K562 (cell line): ENCODE results near the gene AZU1. TPM values are rescaled to one million over a fixed set of nuclear protein-coding genes. Genes with fewer than 3 reads are reported as not detected.

Source experiments
- ARID2 ChIP-seq: fragments of 450-650 bp; IDR thresholded peaks from 2 replicates; pipeline ENCODE4 v1.6.1; 2017; ENCODE audit warnings: antibody characterized with exemption, mild to moderate bottlenecking
- CREM ChIP-seq: IDR thresholded peaks from 2 replicates; pipeline ENCODE4 v1.6.1; 2014; ENCODE audit warnings: antibody characterized with exemption, low read depth
- FOXP1 ChIP-seq: sonication (generic); formaldehyde crosslinking; IDR thresholded peaks from 2 replicates; pipeline ENCODE4 v1.8.0; 2022; ENCODE audit warnings: mild to moderate bottlenecking, missing genetic modification reagents
- NR4A1 ChIP-seq, 2 experiments: fragments of 250-450 bp in 1 of 2; fragments of 450-650 bp in 1 of 2; sonication (Bioruptor Pico) in 1 of 2; IDR thresholded peaks; 2 replicates each; pipeline versions ENCODE4 v1.4.0 to v1.6.1; 2016 to 2020; ENCODE audit warnings: mild to moderate bottlenecking in 2 of 2, missing compliant biosample characterization in 1 of 2, missing genetic modification characterization in 1 of 2, moderate library complexity in 1 of 2
- POLR2A ChIP-seq: fragments of 450-650 bp; conservative IDR thresholded peaks from 2 replicates; pipeline ENCODE4 v1.6.1; 2016
- RAD51 ChIP-seq: fragments of 450-650 bp; IDR thresholded peaks from 2 replicates; pipeline ENCODE4 v1.7.1; 2016; ENCODE audit warnings: low read depth, mild to moderate bottlenecking, borderline replicate concordance
- SREBF1 ChIP-seq: fragments of 150-350 bp; IDR thresholded peaks from 2 replicates; pipeline ENCODE4 v1.6.1; 2014; ENCODE audit warnings: antibody characterized with exemption, low read depth, low read length, borderline replicate concordance
- ZFPM2 ChIP-seq: fragments of 250-450 bp; sonication (Bioruptor Pico); IDR thresholded peaks from 2 replicates; pipeline ENCODE4 v1.5.1; 2022; ENCODE audit warnings: mild to moderate bottlenecking
- ZNF316 ChIP-seq: fragments of 450-650 bp; IDR thresholded peaks from 2 replicates; pipeline ENCODE4 v1.6.1; 2016
- ZNF507 ChIP-seq: conservative IDR thresholded peaks from 2 replicates; pipeline ENCODE4 v1.6.1; 2017; ENCODE audit warnings: missing genetic modification characterization, missing compliant biosample characterization
- ZNF561 ChIP-seq: fragments of 450-650 bp; formaldehyde crosslinking; conservative IDR thresholded peaks from 2 replicates; pipeline ENCODE4 v1.4.0; 2020; ENCODE audit warnings: mild to moderate bottlenecking, moderate library complexity
- ZNF644 ChIP-seq: fragments of 200-800 bp; sonication (Bioruptor generic); IDR thresholded peaks from 2 replicates; pipeline ENCODE4 v1.6.1; 2016; ENCODE audit warnings: low read depth, missing genetic modification characterization, missing compliant biosample characterization
- ZNF830 ChIP-seq: fragments of 250-450 bp; sonication (Bioruptor Pico); IDR thresholded peaks from 2 replicates; pipeline ENCODE4 v1.5.0; 2021; ENCODE audit warnings: mild to moderate bottlenecking
- polyA plus RNA-seq, 8 experiments: library from polyadenylated mRNA; depleted of rRNA in 4 of 8; stranded (reverse) in 5 of 8; unstranded in 3 of 8; fragments of >200 nt; fragmentation: Nextera tagmentation in 2 of 8; fragmentation: Illumina TruSeq in 1 of 8; extraction: Ambion mirVana in 2 of 8; extraction: Trizol in 1 of 8; gene quantifications; 2 replicates each; pipeline versions ENCODE4 v1.2.1 to v1.2.3, GENCODE V29; 2011 to 2014; ENCODE audit warnings: inconsistent platforms in 1 of 8, missing spikeins in 1 of 8
- total RNA-seq, 7 experiments: library from RNA; depleted of rRNA in 6 of 7; stranded (reverse); fragments of >200 nt in 6 of 7; fragmentation: Illumina TruSeq in 2 of 7; extraction: Trizol in 2 of 7; gene quantifications; 2 replicates each; pipeline versions ENCODE4 v1.2.1 to v1.2.3, GENCODE V29; 2011 to 2021; ENCODE audit warnings: low replicate concordance in 1 of 7
- TF ChIP-seq, protein P1 (sequence below): fragments of 200-800 bp; sonication (Bioruptor generic); IDR thresholded peaks from 2 replicates; pipeline ENCODE4 v1.6.1; 2017; ENCODE audit warnings: missing genetic modification characterization, missing compliant biosample characterization
- TF ChIP-seq, protein P2 (sequence below), 2 experiments: fragments of 450-650 bp in 1 of 2; sonication (generic) in 1 of 2; formaldehyde crosslinking in 1 of 2; IDR thresholded peaks in 1 of 2; conservative IDR thresholded peaks in 1 of 2; 2 replicates each; pipeline versions ENCODE4 v1.6.1 to v1.8.1; 2016 to 2023; ENCODE audit warnings: mild to moderate bottlenecking in 2 of 2, moderate library complexity in 2 of 2, inconsistent platforms in 1 of 2, missing genetic modification reagents in 1 of 2

The AZU1 gene
- total and polyA plus RNA-seq, 9 of the 15 experiments (the other 6 are each of a cell fraction or from before 2014, with no cell fraction given): 0.29 to 1.9 (median 0.59) TPM; not detected in 3

DNA sequence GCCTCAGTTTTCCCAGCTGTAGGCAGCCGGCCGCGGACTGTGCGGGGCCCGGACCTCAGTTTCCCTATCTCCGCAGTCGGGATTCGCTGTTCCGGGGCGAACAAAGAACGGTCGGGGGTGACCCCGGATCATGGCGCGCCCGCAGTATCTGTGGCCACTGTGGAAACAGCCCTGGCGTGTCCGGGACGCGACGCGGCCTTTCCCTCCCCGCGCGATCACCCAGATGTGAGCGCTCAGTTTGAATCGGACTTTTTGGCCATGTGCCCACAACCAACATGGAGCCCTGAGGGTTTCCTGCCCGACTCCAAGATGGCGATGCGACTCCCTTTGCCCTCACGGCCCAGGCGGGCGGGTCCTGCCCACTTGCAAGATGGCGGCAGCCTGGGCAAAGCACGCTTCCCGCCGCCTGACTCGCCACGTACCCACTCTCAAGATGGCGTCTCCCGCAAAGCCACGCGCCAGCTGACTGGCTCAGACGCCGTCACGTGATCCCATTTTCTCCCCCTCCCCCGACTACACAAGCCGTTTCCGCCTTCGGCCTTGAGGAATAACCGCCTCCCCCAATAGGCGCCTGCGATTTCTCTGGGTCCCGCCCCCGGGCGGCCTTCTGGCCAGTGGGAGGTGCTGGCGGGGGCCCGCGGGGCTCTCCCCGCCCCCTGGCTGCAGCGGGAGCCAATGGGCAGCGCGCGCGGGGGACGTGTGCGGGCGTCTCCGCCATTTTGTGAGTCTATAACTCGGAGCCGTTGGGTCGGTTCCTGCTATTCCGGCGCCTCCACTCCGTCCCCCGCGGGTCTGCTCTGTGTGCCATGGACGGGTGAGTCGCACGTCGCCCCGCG lies 30.7 kb upstream of the AZU1 start, which contains the start of gene PTBP1 (continued):
- TF ChIP-seq ARID2 (no peak), CREM (peak; percentile 91), POLR2A (peak; percentile 86), ZNF561 (CRISPR knock-in tag) (no peak), FOXP1 (CRISPR knock-in tag) (0 out of 2 replicates have a peak, but pooled peaks have one; percentile 49), ZNF830 (CRISPR knock-in tag) (no peak), ZNF507 (tag) (no peak), NR4A1 (CRISPR knock-in tag; IDR thresholded peaks at IDR 0.05) (no peak; the same call in 1 of the 2 replicates), NR4A1 (tag; IDR thresholded peaks at IDR 0.05) (peak; percentile 71; the same call in 1 of the 2 replicates), ZNF644 (peak; percentile 96), ZNF316 (no peak), ZFPM2 (CRISPR knock-in tag) (no peak), SREBF1 (peak; percentile 79; the same call in 1 of the 2 replicates), RAD51 (peak; percentile 99)
- TF ChIP-seq, protein P1, sequence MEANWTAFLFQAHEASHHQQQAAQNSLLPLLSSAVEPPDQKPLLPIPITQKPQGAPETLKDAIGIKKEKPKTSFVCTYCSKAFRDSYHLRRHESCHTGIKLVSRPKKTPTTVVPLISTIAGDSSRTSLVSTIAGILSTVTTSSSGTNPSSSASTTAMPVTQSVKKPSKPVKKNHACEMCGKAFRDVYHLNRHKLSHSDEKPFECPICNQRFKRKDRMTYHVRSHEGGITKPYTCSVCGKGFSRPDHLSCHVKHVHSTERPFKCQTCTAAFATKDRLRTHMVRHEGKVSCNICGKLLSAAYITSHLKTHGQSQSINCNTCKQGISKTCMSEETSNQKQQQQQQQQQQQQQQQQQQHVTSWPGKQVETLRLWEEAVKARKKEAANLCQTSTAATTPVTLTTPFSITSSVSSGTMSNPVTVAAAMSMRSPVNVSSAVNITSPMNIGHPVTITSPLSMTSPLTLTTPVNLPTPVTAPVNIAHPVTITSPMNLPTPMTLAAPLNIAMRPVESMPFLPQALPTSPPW (CRISPR knock-in tag): peak; percentile 97
- TF ChIP-seq, protein P2, sequence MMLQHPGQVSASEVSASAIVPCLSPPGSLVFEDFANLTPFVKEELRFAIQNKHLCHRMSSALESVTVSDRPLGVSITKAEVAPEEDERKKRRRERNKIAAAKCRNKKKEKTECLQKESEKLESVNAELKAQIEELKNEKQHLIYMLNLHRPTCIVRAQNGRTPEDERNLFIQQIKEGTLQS (IDR thresholded peaks at IDR 0.05): peak; percentile 59; the same call in 1 of the 2 replicates
- TF ChIP-seq, protein P2 (CRISPR knock-in tag; conservative IDR thresholded peaks at IDR 0.05): peak; percentile 82; the same call in 1 of the 2 replicates
